Measurements from ENCODE around the gene TFCP2.

TFCP2 gene

DNA sequence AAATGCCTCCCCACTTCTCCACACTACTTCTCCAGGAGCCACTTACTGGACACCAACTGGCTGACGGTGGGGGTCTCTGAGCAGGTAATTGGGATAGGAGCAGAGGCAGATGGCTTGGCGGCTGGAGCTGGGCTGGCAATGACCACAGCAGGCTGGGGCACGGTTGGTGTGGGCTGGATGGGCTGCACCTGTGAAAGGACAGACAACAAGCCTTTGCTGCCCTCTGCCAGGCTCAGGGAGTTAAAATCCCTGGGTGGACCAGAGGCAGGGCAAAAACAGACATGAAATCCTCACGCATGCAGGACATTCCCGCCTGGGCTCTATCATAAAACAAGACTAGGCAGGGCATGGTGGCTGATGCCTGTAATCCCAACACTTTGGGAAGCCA, 19.3 kb upstream of the TFCP2 start:
- H3K36me3 Mint-ChIP-seq (ENCODE audit: low read depth) = no peaks in the 10 kb centered on the region
- H3K27ac Mint-ChIP-seq = no peak overlapping the region
- H3K4me3 Mint-ChIP-seq = no peak overlapping the region
- no peaks in the 10 kb centered on the region for H3K9me3 Mint-ChIP-seq
- H3K4me1 Mint-ChIP-seq = peaks cover 29% of the 10 kb centered on the region
- DNase-seq = no peak
- peaks cover 5% of the 10 kb centered on the region for H3K27me3 Mint-ChIP-seq (ENCODE audit: low read depth, poor library complexity)
- TF ChIP-seq, protein P1, sequence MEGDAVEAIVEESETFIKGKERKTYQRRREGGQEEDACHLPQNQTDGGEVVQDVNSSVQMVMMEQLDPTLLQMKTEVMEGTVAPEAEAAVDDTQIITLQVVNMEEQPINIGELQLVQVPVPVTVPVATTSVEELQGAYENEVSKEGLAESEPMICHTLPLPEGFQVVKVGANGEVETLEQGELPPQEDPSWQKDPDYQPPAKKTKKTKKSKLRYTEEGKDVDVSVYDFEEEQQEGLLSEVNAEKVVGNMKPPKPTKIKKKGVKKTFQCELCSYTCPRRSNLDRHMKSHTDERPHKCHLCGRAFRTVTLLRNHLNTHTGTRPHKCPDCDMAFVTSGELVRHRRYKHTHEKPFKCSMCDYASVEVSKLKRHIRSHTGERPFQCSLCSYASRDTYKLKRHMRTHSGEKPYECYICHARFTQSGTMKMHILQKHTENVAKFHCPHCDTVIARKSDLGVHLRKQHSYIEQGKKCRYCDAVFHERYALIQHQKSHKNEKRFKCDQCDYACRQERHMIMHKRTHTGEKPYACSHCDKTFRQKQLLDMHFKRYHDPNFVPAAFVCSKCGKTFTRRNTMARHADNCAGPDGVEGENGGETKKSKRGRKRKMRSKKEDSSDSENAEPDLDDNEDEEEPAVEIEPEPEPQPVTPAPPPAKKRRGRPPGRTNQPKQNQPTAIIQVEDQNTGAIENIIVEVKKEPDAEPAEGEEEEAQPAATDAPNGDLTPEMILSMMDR (IDR thresholded peaks at IDR 0.05) = no peak

DNA sequence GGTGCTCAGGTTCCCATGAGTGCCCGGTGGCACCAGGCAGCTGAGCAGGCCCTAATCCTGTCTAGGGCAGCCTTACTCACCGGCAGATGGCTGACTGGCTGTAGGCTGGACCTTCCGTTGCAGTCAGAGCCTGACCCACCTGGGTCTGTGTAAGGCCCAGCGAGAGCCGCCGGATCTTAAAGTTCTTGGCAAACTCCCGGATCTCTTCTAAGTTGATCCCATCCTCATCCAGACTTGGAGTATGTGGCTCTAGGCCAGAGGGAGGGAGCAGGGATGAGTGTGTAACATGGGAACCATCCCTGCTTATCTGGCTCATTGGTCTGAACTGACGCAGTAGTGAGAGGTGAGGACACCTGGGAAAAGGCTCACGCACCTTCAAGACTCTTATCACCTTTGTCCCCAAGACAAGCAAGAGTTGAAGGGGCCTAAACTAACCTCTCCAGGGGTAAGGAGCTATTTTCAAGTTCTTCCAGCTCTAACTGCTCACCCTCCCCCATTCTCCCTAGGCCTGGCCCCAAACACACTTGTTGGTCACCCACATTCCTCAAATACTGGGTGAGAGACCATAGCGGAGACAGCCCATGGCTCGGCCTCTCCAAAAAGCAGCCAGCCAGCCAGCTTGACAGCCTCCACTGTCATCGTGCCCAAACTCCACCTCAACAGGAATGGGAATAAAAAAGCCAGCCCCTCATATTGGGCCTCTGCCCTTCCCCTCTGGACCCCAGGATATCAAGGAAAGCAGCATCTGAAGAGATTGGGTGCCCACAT, 18.8 kb upstream of the TFCP2 start:
- H3K9me3 Mint-ChIP-seq = no peaks in the 10 kb centered on the region
- H3K4me1 Mint-ChIP-seq = peaks cover 35% of the 10 kb centered on the region
- peaks cover 5% of the 10 kb centered on the region for H3K27me3 Mint-ChIP-seq (ENCODE audit: low read depth, poor library complexity)
- no peak overlapping the region for H3K27ac Mint-ChIP-seq
- TF ChIP-seq, protein P1 (IDR thresholded peaks at IDR 0.05) = no peak
- no peak overlapping the region for H3K4me3 Mint-ChIP-seq
- H3K36me3 Mint-ChIP-seq (ENCODE audit: low read depth) = no peaks in the 10 kb centered on the region
- no peak for DNase-seq

DNA sequence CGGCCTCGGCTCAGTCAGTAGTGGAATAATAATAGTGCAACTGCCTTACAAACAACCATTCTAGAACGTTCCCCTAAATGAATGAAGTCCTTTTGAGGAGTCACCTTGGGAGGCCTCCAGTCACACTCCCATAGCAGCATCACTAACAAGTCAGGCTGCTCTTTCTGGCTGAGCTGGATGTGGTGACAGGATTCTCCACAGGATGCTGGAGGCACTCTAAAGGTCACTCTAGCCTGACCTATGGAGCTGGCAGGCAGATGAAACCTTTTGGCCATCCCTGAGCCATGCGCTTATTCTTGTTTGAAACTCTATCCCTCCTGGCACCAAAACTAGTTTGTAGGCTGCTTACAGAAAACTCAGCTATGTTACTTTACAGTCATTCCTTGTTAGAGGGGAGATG, 17.9 kb upstream of the TFCP2 start:
- H3K9me3 Mint-ChIP-seq = no peaks in the 10 kb centered on the region
- H3K27ac Mint-ChIP-seq = no peak overlapping the region
- no peaks in the 10 kb centered on the region for H3K36me3 Mint-ChIP-seq (ENCODE audit: low read depth)
- peaks cover 5% of the 10 kb centered on the region for H3K27me3 Mint-ChIP-seq (ENCODE audit: low read depth, poor library complexity)
- DNase-seq = no peak
- TF ChIP-seq, protein P1 (IDR thresholded peaks at IDR 0.05) = no peak
- H3K4me3 Mint-ChIP-seq = no peak overlapping the region
- H3K4me1 Mint-ChIP-seq = peaks cover 36% of the 10 kb centered on the region

DNA sequence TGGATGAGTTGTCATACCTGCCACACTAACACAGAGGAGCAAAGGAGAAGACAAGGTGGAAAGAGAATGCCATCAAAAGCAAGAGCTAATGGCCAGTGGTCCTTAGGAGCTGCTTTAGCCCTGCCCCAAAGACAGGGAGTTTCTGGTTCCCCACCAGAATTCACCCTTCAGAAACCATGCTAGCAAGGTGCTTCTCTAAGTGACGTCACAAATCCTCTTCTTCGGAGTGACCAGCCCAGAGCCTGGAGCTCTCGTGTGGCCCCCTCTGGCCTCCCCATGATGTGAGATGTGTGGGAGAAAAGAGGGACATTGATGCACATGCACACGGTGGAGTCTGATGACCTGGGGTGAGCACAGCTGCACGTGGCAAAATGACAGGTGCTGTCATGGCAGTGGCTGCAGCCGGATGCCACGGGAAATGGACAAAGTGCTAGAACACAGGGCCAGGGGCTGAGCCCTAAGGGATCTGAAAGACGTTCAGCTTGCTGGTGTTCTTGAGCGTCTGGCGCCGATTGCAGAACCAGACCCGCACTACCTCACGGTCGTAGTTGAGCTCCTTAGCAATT, 16.9 kb upstream of the TFCP2 start:
- H3K9me3 Mint-ChIP-seq = no peaks in the 10 kb centered on the region
- no peak overlapping the region for H3K4me3 Mint-ChIP-seq
- no peak for DNase-seq

DNA sequence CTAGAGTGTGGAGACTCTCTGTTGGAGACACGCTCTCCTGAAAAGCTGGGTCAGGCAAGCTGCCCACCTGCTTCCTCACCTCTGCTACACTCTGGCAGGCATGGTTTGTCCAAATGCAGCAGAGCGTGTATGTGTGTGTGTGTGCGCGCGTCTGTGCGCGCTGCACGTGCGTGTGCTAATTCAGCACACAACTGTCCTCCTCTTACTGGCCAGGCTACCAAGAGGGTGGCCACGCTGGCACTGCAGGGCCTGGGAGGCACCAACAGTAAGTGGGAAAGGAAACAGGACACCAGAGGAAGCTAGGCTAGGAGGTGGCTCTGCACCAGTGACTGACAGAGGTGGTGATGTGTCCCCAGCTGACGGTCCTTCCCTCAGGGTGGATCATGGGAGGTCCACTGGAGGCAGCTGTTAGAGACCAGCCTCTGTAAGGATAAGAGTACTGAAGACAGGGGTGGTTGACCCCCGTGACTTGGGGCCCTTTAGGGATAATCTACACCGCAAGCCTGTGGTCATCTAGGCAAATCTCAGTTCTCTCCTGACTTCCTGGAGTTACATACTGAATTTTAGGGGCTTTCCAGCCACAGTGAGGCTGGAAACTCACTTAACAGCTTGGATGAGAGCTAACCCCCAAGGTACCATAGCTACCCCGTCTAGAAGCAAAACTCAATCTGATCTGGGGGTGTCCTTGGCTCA, 15.6 kb upstream of the TFCP2 start:
- Mint-ChIP-seq H3K36me3 (ENCODE audit: low read depth) (no peaks in the 10 kb centered on the region), H3K27ac (no peak overlapping the region), H3K4me3 (no peak overlapping the region), H3K9me3 (no peaks in the 10 kb centered on the region), H3K27me3 (ENCODE audit: low read depth, poor library complexity) (peaks cover 10% of the 10 kb centered on the region), H3K4me1 (peaks cover 43% of the 10 kb centered on the region)
- TF ChIP-seq, protein P1 (IDR thresholded peaks at IDR 0.05) = no peak
- DNase-seq = no peak

More for the DNA sequence above, 16.9 kb upstream of the TFCP2 start:
- TF ChIP-seq, protein P1 (IDR thresholded peaks at IDR 0.05) = no peak
- H3K27ac Mint-ChIP-seq = no peak overlapping the region
- H3K36me3 Mint-ChIP-seq (ENCODE audit: low read depth) = no peaks in the 10 kb centered on the region
- H3K27me3 Mint-ChIP-seq (ENCODE audit: low read depth, poor library complexity) = peaks cover 7% of the 10 kb centered on the region
- peaks cover 36% of the 10 kb centered on the region for H3K4me1 Mint-ChIP-seq
